ENCODE results near the gene SCARB2.
"Not testable (repeated sequence)": the region's sequence is repeated elsewhere in the genome, so short reads cannot be mapped to it uniquely, and the experiment has no call there.

SCARB2 gene

GRCh38 chr4:76246025-76246424 lies 32.4 kb upstream of the SCARB2 start:
- Histone ChIP-seq H3K4me1 (ENCODE audit: control insufficient read depth, insufficient read depth, low read length) (peaks cover 1% of the 10 kb centered on the region), H3K27me3 (ENCODE audit: control insufficient read depth in 1 of 2, insufficient read depth in 2 of 2, low read length in 2 of 2) (no peaks in the 10 kb centered on the region), H3K4me3 (ENCODE audit: low read length in 2 of 2) (no peak overlapping the region), H3K27ac (ENCODE audit: low read length) (no peak overlapping the region), H3K9me3 (ENCODE audit: control insufficient read depth in 2 of 2, low read length in 2 of 2) (peaks cover 0 to 3% of the 10 kb centered on the region in 2 donors), H3K9ac (ENCODE audit: low read length in 2 of 2) (no peak overlapping the region), H3K36me3 (ENCODE audit: control insufficient read depth in 2 of 2, insufficient read depth in 2 of 2, low read length in 2 of 2) (no peaks in the 10 kb centered on the region)

GRCh38 chr4:76243877-76244276 lies 30.3 kb upstream of the SCARB2 start:
- not testable (repeated sequence) for H3K27me3 ChIP-seq (ENCODE audit: control insufficient read depth in 1 of 2, insufficient read depth in 2 of 2, low read length in 2 of 2); H3K27ac ChIP-seq (ENCODE audit: low read length); H3K4me3 ChIP-seq (ENCODE audit: low read length in 2 of 2); H3K36me3 ChIP-seq (ENCODE audit: control insufficient read depth in 2 of 2, insufficient read depth in 2 of 2, low read length in 2 of 2); H3K4me1 ChIP-seq (ENCODE audit: control insufficient read depth, insufficient read depth, low read length); H3K9ac ChIP-seq (ENCODE audit: low read length in 2 of 2); H3K9me3 ChIP-seq (ENCODE audit: control insufficient read depth in 2 of 2, low read length in 2 of 2)

GRCh38 chr4:76240236-76240635 lies 26.6 kb upstream of the SCARB2 start:
- H3K9ac ChIP-seq (ENCODE audit: low read length in 2 of 2) = no peak overlapping the region
- no peaks in the 10 kb centered on the region for H3K27me3 ChIP-seq (ENCODE audit: control insufficient read depth in 1 of 2, insufficient read depth in 2 of 2, low read length in 2 of 2)
- H3K36me3 ChIP-seq (ENCODE audit: control insufficient read depth in 2 of 2, insufficient read depth in 2 of 2, low read length in 2 of 2) = no peaks in the 10 kb centered on the region
- peaks cover 3% of the 10 kb centered on the region in 2 donors for H3K9me3 ChIP-seq (ENCODE audit: control insufficient read depth in 2 of 2, low read length in 2 of 2)
- no peak overlapping the region for H3K27ac ChIP-seq (ENCODE audit: low read length)
- H3K4me1 ChIP-seq (ENCODE audit: control insufficient read depth, insufficient read depth, low read length) = no peaks in the 10 kb centered on the region
- no peak overlapping the region for H3K4me3 ChIP-seq (ENCODE audit: low read length in 2 of 2)

- Histone ChIP-seq H3K9ac (ENCODE audit: low read length in 2 of 2) (no peak overlapping the region), H3K27ac (ENCODE audit: low read length) (no peak overlapping the region), H3K4me1 (ENCODE audit: control insufficient read depth, insufficient read depth, low read length) (no peaks in the 10 kb centered on the region), H3K9me3 (ENCODE audit: control insufficient read depth in 2 of 2, low read length in 2 of 2) (peaks cover 3% of the 10 kb centered on the region in 2 donors), H3K36me3 (ENCODE audit: control insufficient read depth in 2 of 2, insufficient read depth in 2 of 2, low read length in 2 of 2) (no peaks in the 10 kb centered on the region), H3K4me3 (ENCODE audit: low read length in 2 of 2) (no peak overlapping the region), H3K27me3 (ENCODE audit: control insufficient read depth in 1 of 2, insufficient read depth in 2 of 2, low read length in 2 of 2) (no peaks in the 10 kb centered on the region)
These were observed 25.1 kb upstream of the SCARB2 start for GRCh38 chr4:76238701-76239100.

GRCh38 chr4:76238236-76238635 lies 24.6 kb upstream of the SCARB2 start:
- Histone ChIP-seq H3K9me3 (ENCODE audit: control insufficient read depth in 2 of 2, low read length in 2 of 2) (peaks cover 3% of the 10 kb centered on the region in 2 donors), H3K4me1 (ENCODE audit: control insufficient read depth, insufficient read depth, low read length) (no peaks in the 10 kb centered on the region), H3K27me3 (ENCODE audit: control insufficient read depth in 1 of 2, insufficient read depth in 2 of 2, low read length in 2 of 2) (no peaks in the 10 kb centered on the region), H3K4me3 (ENCODE audit: low read length in 2 of 2) (no peak overlapping the region), H3K36me3 (ENCODE audit: control insufficient read depth in 2 of 2, insufficient read depth in 2 of 2, low read length in 2 of 2) (no peaks in the 10 kb centered on the region), H3K27ac (ENCODE audit: low read length) (no peak overlapping the region), H3K9ac (ENCODE audit: low read length in 2 of 2) (no peak overlapping the region)

GRCh38 chr4:76235915-76236314 lies 22.3 kb upstream of the SCARB2 start:
- no peak overlapping the region for H3K9ac ChIP-seq (ENCODE audit: low read length in 2 of 2)
- H3K4me3 ChIP-seq (ENCODE audit: low read length in 2 of 2) = no peak overlapping the region
- no peaks in the 10 kb centered on the region for H3K36me3 ChIP-seq (ENCODE audit: control insufficient read depth in 2 of 2, insufficient read depth in 2 of 2, low read length in 2 of 2)
- H3K4me1 ChIP-seq (ENCODE audit: control insufficient read depth, insufficient read depth, low read length) = no peaks in the 10 kb centered on the region
- H3K27me3 ChIP-seq (ENCODE audit: control insufficient read depth in 1 of 2, insufficient read depth in 2 of 2, low read length in 2 of 2) = no peaks in the 10 kb centered on the region
- H3K27ac ChIP-seq (ENCODE audit: low read length) = no peak overlapping the region
- H3K9me3 ChIP-seq (ENCODE audit: control insufficient read depth in 2 of 2, low read length in 2 of 2) = peaks cover 0 to 3% of the 10 kb centered on the region in 2 donors

GRCh38 chr4:76235407-76235806 lies 21.8 kb upstream of the SCARB2 start:
- Histone ChIP-seq H3K9me3 (ENCODE audit: control insufficient read depth in 2 of 2, low read length in 2 of 2) (peaks cover 0 to 2% of the 10 kb centered on the region in 2 donors), H3K9ac (ENCODE audit: low read length in 2 of 2) (no peak overlapping the region), H3K36me3 (ENCODE audit: control insufficient read depth in 2 of 2, insufficient read depth in 2 of 2, low read length in 2 of 2) (no peaks in the 10 kb centered on the region), H3K27ac (ENCODE audit: low read length) (no peak overlapping the region), H3K4me1 (ENCODE audit: control insufficient read depth, insufficient read depth, low read length) (no peaks in the 10 kb centered on the region), H3K27me3 (ENCODE audit: control insufficient read depth in 1 of 2, insufficient read depth in 2 of 2, low read length in 2 of 2) (no peaks in the 10 kb centered on the region), H3K4me3 (ENCODE audit: low read length in 2 of 2) (no peak overlapping the region)

- no peaks in the 10 kb centered on the region for H3K27me3 ChIP-seq (ENCODE audit: control insufficient read depth in 1 of 2, insufficient read depth in 2 of 2, low read length in 2 of 2)
These were observed 21.0 kb upstream of the SCARB2 start for GRCh38 chr4:76234679-76235044.

GRCh38 chr4:76233967-76234678 lies 20.5 kb upstream of the SCARB2 start:
- Histone ChIP-seq H3K36me3 (ENCODE audit: control insufficient read depth in 2 of 2, insufficient read depth in 2 of 2, low read length in 2 of 2) (no peaks in the 10 kb centered on the region), H3K9me3 (ENCODE audit: control insufficient read depth in 2 of 2, low read length in 2 of 2) (no peaks in the 10 kb centered on the region), H3K4me3 (ENCODE audit: low read length in 2 of 2) (peak overlapping the region in 1 of 2 donors; percentile 15), H3K27me3 (ENCODE audit: control insufficient read depth in 1 of 2, insufficient read depth in 2 of 2, low read length in 2 of 2) (no peaks in the 10 kb centered on the region), H3K27ac (ENCODE audit: low read length) (no peak overlapping the region), H3K4me1 (ENCODE audit: control insufficient read depth, insufficient read depth, low read length) (no peaks in the 10 kb centered on the region), H3K9ac (ENCODE audit: low read length in 2 of 2) (no peak overlapping the region)

More at GRCh38 chr4:76234679-76235044, 21.0 kb upstream of the SCARB2 start:
- Histone ChIP-seq H3K4me3 (ENCODE audit: low read length in 2 of 2) (no peak overlapping the region), H3K4me1 (ENCODE audit: control insufficient read depth, insufficient read depth, low read length) (no peaks in the 10 kb centered on the region), H3K27ac (ENCODE audit: low read length) (no peak overlapping the region), H3K9ac (ENCODE audit: low read length in 2 of 2) (no peak overlapping the region), H3K36me3 (ENCODE audit: control insufficient read depth in 2 of 2, insufficient read depth in 2 of 2, low read length in 2 of 2) (no peaks in the 10 kb centered on the region), H3K9me3 (ENCODE audit: control insufficient read depth in 2 of 2, low read length in 2 of 2) (no peaks in the 10 kb centered on the region)

GRCh38 chr4:76233529-76233928 lies 19.9 kb upstream of the SCARB2 start:
- Histone ChIP-seq H3K4me1 (ENCODE audit: control insufficient read depth, insufficient read depth, low read length) (no peaks in the 10 kb centered on the region), H3K4me3 (ENCODE audit: low read length in 2 of 2) (no peak overlapping the region), H3K9ac (ENCODE audit: low read length in 2 of 2) (no peak overlapping the region), H3K27ac (ENCODE audit: low read length) (no peak overlapping the region), H3K9me3 (ENCODE audit: control insufficient read depth in 2 of 2, low read length in 2 of 2) (no peaks in the 10 kb centered on the region), H3K27me3 (ENCODE audit: control insufficient read depth in 1 of 2, insufficient read depth in 2 of 2, low read length in 2 of 2) (no peaks in the 10 kb centered on the region), H3K36me3 (ENCODE audit: control insufficient read depth in 2 of 2, insufficient read depth in 2 of 2, low read length in 2 of 2) (no peaks in the 10 kb centered on the region)

- Histone ChIP-seq H3K9ac (ENCODE audit: low read length in 2 of 2) (no peak overlapping the region), H3K27me3 (ENCODE audit: control insufficient read depth in 1 of 2, insufficient read depth in 2 of 2, low read length in 2 of 2) (no peaks in the 10 kb centered on the region), H3K27ac (ENCODE audit: low read length) (no peak overlapping the region), H3K9me3 (ENCODE audit: control insufficient read depth in 2 of 2, low read length in 2 of 2) (no peaks in the 10 kb centered on the region), H3K4me1 (ENCODE audit: control insufficient read depth, insufficient read depth, low read length) (no peaks in the 10 kb centered on the region), H3K36me3 (ENCODE audit: control insufficient read depth in 2 of 2, insufficient read depth in 2 of 2, low read length in 2 of 2) (no peaks in the 10 kb centered on the region), H3K4me3 (ENCODE audit: low read length in 2 of 2) (no peak overlapping the region)
These were observed 19.5 kb upstream of the SCARB2 start for GRCh38 chr4:76233083-76233482.

All from stomach smooth muscle (tissue), 2 donors.